Stimulated activated naive CD8-positive, alpha-beta T cell treated with anti-CD3 and anti-CD28 coated beads, Interleukin-15, Interleukin-2, amounts not matched to agents 100 ng/mL and 50 ng/mL, for 24 hours (primary cell): ENCODE results near the gene CIC.

ENCODE experiments used
- H3K27ac Mint-ChIP-seq: one replicate; pipeline ENCODE4 v1.8.0; 2021; ENCODE audit warnings: mild to moderate bottlenecking, mixed read lengths
- H3K27me3 Mint-ChIP-seq: one replicate; pipeline ENCODE4 v1.8.0; 2021; ENCODE audit warnings: mixed read lengths
- H3K36me3 Mint-ChIP-seq: one replicate; pipeline ENCODE4 v1.8.0; 2021; ENCODE audit warnings: low read depth, mixed read lengths
- H3K4me1 Mint-ChIP-seq: one replicate; pipeline ENCODE4 v1.8.0; 2021; ENCODE audit warnings: low read depth, mixed read lengths
- H3K4me3 Mint-ChIP-seq: one replicate; pipeline ENCODE4 v1.8.0; 2021; ENCODE audit warnings: mild to moderate bottlenecking, mixed read lengths
- H3K9me3 Mint-ChIP-seq: one replicate; pipeline ENCODE4 v1.8.0; 2021; ENCODE audit warnings: mixed read lengths

CIC gene

DNA sequence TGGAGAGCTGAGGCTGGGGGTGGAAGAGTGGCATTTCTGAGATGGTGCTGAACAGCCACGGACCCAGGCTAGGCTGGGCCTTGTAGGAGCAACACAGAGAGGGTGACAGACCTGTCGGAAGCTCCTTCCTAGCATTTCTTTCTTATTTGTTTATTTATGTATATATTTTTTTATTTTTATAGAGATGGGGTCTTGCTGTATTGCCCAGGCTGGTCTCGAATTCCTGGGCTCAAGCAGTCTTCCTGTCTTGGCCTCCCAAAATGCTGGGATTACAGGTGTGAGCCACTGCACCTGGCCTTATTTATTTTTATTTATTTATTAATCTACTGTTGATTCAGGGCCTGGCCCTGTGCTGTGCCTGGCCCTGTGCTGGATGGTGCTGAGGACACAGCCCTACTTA is 6.5 kb downstream of the CIC start:
- Mint-ChIP-seq H3K4me3 (no peak overlapping the region), H3K4me1 (peaks cover 57% of the 10 kb centered on the region), H3K27me3 (no peaks in the 10 kb centered on the region), H3K27ac (no peak overlapping the region), H3K9me3 (no peaks in the 10 kb centered on the region), H3K36me3 (peaks cover 23% of the 10 kb centered on the region)

DNA sequence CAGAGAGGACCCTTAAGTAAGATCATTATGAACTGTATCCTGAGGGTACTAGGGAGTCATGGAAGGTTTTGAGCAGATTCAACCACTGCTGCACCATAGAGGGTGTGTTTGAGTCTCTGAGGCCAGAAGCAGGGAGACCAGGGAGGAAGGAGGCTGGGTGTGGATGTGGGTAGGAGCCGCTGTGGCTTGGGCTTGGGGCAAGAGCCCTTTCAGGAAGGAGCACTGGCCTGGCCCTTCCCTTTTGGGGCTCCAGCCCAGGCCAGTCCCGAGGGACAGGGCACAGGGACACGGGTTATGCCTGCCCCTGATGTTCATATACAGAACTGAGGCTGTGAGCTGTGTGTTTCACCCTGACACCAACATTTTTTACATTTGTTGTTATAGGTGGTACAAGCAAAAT is 7.2 kb downstream of the CIC start:
- Mint-ChIP-seq H3K4me3 (no peak overlapping the region), H3K4me1 (peaks cover 49% of the 10 kb centered on the region), H3K9me3 (no peaks in the 10 kb centered on the region), H3K27me3 (no peaks in the 10 kb centered on the region), H3K36me3 (peaks cover 23% of the 10 kb centered on the region), H3K27ac (no peak overlapping the region)

DNA sequence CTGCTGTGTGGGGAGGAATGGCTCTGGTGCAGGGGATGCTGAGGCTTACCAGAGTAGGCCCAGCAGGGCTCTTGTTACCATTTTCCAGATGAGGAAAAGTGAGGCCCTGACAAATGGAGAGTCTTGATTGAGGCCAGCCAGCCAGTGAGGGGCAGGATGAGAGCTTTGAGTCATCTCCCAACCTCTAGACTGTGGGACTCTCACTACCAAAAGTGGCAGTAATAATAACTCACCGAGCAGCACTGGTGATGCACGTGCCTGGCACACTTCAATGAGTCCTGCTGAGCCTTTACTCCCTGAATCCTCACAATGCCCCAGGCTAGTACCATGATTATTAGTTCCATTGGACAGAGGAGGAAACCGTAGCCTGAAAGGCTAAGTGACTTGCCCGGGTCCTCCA is 7.8 kb downstream of the CIC start:
- H3K36me3 Mint-ChIP-seq = peaks cover 18% of the 10 kb centered on the region
- H3K4me3 Mint-ChIP-seq = peak overlapping the region; percentile 28
- H3K4me1 Mint-ChIP-seq = peaks cover 45% of the 10 kb centered on the region
- H3K27ac Mint-ChIP-seq = peak overlapping the region; percentile 31
- H3K27me3 Mint-ChIP-seq = no peaks in the 10 kb centered on the region
- no peaks in the 10 kb centered on the region for H3K9me3 Mint-ChIP-seq

DNA sequence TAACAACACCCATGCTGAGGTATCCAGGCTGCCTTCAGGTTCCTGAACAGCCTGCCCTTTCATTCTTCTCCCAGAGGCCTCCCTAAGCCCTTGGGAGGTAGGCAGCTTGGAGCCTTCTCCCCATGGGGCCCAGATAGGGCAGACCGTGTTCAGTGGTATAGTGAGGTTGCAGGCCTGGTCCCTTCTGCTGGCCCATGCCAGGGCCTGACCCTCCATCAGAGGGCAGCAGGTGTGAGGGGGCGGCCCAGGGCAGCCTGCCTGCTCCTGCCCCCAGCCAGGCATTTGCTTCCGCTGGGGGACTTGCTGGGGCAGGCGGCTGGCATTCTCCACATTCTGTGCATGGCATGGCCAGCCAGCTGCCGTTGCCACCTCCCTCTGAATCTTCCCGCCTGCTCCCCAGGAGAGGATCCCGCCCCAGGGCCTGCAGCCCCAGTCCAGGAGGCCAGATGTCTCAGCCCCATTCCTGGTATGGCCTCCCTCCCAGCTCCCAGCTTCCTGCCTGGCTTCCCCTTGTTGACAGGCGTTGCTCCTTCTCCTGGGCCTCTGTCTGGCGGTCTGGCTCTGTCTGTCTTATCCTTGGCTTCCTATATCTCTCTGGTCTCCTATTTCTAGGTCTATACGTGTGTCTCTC is 8.9 kb downstream of the CIC start:
- H3K27ac Mint-ChIP-seq = peak overlapping the region; percentile 21
- no peaks in the 10 kb centered on the region for H3K27me3 Mint-ChIP-seq
- peaks cover 18% of the 10 kb centered on the region for H3K36me3 Mint-ChIP-seq
- peaks cover 45% of the 10 kb centered on the region for H3K4me1 Mint-ChIP-seq
- peak overlapping the region; percentile 21 for H3K4me3 Mint-ChIP-seq
- no peaks in the 10 kb centered on the region for H3K9me3 Mint-ChIP-seq

DNA sequence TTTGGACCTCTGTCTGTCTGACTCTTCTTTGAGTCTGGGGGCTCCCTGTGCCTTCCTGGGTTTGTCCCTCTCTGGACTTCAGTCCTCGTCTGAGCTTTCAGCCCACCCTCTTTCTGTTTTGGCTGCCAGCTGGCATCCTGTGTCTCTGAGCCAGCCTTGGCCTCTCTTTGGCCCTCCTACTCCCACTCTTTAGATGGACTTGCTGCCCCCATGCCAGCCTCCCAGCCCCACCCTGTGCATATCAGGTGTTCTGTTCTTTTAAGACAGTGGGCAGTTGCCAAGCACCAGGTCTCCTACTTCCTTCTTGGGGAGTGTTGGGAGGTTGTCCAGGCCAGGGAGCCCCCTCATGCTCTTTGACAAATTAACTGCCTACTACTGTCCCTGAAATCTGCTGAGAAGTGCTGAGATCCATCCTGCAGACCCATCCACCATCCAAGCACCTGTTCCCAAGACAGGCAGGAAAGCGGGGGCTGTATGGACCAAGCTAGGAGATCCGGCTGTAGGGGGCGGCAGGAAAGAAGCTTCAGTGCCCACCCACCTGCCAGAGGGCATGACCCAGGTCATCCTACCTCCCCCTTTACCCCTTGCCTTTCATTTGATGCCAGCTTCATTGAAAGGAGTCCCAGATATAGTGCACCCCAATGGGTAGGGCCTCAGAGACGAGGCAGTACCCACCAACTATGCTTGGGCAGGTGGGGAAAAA is 9.6 kb downstream of the CIC start:
- peaks cover 45% of the 10 kb centered on the region for H3K4me1 Mint-ChIP-seq
- H3K27me3 Mint-ChIP-seq = no peaks in the 10 kb centered on the region
- no peaks in the 10 kb centered on the region for H3K9me3 Mint-ChIP-seq
- H3K27ac Mint-ChIP-seq = peak overlapping the region; percentile 99
- H3K4me3 Mint-ChIP-seq = peak overlapping the region; percentile 95
- peaks cover 15% of the 10 kb centered on the region for H3K36me3 Mint-ChIP-seq

DNA sequence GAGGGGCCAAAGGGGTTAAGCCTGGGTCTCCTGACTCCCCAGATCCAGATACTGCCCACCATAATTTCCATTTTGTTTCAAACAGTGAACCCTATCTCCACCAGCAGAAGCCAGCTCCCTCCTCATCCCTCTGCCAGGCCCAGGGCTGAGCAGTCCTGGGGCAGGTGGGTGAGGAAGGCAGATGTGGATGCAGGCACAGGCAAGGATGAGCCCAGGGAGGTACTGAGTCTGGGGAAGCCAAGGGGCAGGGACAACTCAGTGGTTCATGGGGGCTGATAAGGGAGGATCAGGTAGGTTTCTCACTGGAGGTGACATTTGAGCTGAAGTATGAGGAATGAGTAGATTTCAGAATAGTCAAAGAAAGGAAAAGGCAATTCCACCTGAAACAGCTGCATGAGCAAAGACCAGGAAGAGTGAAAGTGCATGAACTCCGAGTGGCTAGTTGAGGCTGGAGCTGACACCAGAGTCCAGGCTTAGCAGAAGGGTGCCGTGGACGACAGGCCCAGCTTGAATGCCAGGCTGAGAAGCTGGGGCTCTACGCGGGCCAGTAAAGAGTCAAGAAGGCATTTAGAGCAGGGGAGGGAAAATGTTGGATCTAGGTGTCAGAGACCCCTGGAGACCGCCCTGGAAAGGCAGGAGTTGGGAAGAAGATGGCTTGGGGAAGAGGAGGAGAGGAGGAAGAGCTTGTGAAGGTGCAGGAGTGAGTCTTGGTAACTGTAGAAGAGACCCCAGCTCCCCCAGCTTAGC is 10.3 kb downstream of the CIC start:
- Mint-ChIP-seq H3K4me3 (peak overlapping the region; percentile 95), H3K36me3 (peaks cover 13% of the 10 kb centered on the region), H3K4me1 (peaks cover 45% of the 10 kb centered on the region), H3K9me3 (no peaks in the 10 kb centered on the region), H3K27ac (peak overlapping the region; percentile 99), H3K27me3 (no peaks in the 10 kb centered on the region)

DNA sequence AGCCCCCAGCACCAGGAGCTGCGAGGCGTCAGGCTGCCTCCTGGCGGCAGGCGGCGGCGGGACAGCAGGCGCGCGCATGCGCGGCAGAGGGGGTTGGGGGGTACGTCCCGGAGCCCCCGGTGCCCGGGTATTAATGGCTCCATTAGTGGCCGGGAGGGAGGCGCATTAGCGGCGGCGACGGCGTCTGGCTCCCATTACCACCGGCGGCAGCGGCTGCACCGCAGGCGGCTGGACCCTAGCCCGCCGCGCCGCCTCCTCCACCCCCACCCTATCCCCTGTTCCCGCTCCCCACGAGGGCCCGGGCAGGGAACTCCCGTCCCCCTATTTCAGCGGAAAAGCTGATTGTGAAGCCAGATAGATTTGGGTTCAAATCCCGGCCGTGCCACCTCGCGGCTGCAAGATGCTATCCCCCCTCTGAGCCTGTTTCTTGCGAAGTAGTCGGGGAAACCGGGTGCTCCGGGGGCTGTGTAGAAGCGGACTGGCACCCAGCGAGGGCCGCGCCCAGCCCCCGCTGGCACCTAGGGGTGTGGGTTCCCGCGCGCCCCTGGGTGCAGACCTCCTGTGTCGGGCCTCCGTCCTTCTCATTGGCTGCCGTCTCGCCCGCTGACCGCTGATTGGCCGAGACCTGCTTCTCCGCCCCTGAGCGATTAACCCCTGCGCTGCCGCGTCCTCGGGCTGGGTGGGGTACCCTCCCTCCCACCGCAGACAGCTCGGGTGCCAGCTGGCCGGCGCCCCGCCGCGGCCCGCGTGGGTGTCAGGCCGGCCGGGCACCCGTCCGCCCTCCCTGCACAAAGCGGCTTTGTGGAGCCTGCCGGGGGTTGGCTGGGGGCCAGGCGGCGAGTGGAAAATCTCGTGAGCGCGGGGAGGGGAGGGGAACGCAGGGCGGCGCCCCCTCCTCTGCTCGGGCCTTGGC is 11.1 kb downstream of the CIC start:
- H3K9me3 Mint-ChIP-seq = no peaks in the 10 kb centered on the region
- H3K27me3 Mint-ChIP-seq = no peaks in the 10 kb centered on the region
- H3K4me1 Mint-ChIP-seq = peaks cover 43% of the 10 kb centered on the region
- H3K36me3 Mint-ChIP-seq = peaks cover 5% of the 10 kb centered on the region
- peak overlapping the region; percentile 99 for H3K27ac Mint-ChIP-seq
- H3K4me3 Mint-ChIP-seq = peak overlapping the region; percentile 95

DNA sequence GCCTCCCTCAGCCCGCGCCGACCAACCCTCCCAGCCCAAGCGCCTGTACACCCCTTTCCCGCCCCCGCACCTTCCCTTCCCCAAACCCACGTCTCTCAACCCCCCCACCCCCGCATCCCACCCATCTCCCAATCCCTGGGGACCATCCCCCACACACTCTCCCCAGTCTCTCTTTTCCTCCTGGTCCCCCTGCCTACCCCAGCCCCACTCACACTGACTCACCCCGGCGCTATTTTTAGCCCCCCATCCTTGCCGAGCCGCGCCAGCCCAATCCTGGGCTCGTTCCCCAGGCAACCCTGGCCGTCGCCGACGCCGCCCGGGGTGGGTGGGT is 11.7 kb downstream of the CIC start:
- H3K27ac Mint-ChIP-seq = no peak overlapping the region

DNA sequence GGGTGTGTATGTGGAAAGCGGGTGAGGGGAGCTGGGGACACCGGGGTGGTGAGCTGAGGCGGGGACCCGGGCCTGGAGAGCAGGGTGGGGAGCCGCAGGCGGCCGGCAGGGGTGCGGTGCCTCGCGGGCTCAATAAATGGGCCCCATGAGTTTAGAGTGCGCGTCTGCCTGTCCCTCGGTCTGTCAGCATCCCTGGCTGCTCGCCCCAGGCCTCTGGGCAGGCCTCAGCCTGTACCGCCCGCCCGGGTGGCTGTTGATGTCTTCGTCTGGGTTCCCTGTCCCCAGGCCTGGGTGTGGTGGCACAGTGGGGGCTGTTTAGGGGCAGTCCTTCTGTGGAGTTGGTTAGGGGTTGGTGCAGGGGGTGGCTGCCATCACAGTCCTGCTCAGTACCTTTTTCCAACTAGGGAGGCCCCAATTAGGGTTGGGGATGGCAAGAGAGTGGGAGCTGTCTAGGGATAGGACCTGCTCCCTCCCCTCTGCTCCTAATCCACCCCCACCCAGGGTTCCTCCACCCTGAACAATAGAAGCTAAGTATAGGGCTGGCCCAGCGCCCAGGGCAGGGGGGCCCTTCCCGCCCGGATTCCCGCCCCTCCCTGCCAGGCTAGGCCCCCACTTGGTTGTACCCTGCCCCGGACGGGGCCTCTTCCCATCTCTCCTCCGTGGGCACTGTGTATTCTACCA is 12.2 kb downstream of the CIC start:
- Mint-ChIP-seq H3K27me3 (no peaks in the 10 kb centered on the region), H3K36me3 (peaks cover under 1% of the 10 kb centered on the region), H3K4me3 (peak overlapping the region; percentile 63)

More for the DNA sequence above, 11.7 kb downstream of the CIC start:
- Mint-ChIP-seq H3K9me3 (no peaks in the 10 kb centered on the region), H3K27me3 (no peaks in the 10 kb centered on the region), H3K36me3 (peaks cover 5% of the 10 kb centered on the region), H3K4me3 (peak overlapping the region; percentile 60), H3K4me1 (peaks cover 46% of the 10 kb centered on the region)

DNA sequence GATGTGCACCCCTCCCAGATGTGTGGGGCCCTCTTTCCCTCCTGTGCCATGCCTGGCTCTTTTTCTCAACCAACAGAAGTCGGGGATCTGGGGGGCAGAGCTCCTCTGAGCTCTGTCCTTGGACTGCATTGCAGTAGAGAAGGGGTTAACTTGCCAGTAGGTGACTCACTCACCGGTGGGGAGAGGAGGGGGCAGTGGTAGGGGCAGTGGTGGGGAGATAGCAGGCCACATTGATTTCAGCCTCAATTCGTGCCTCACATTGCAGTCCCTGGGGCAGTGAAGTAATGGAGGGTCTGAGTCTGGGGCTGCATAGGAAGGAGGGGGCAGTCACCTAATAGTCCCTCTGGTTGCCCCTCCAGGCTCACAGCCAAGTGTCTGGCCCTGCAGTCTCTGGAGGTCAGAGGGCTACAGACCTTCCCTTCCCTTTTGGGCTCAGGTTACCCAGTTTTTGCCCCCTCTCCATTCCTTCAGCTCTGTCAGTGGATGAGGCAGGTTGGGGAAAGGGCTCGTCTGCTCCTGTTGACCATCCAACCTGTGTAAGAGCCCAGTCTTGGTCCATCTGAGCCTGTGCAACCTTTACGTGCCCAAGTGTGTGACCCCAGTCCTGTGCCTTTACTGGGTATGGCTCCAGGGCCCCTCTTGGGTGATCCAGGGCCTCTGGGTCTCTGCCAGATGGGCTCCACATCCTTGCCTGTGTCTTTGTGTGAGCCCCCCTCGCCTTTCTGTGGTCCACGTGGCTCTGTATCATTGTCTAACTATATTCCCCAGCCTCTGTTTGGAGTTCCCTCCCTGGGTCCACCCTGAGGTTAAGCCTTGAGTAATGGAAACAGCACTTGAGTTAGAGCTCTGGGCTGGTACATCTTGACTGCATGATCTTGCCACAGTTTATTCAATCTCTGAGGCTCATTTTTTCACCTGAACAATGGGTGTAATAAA is 13.0 kb downstream of the CIC start:
- Mint-ChIP-seq H3K36me3 (no peaks in the 10 kb centered on the region), H3K4me1 (peaks cover 39% of the 10 kb centered on the region), H3K27ac (no peak overlapping the region)

More for the DNA sequence above, 12.2 kb downstream of the CIC start:
- Mint-ChIP-seq H3K4me1 (peaks cover 46% of the 10 kb centered on the region), H3K27ac (peak overlapping the region; percentile 77), H3K9me3 (no peaks in the 10 kb centered on the region)

DNA sequence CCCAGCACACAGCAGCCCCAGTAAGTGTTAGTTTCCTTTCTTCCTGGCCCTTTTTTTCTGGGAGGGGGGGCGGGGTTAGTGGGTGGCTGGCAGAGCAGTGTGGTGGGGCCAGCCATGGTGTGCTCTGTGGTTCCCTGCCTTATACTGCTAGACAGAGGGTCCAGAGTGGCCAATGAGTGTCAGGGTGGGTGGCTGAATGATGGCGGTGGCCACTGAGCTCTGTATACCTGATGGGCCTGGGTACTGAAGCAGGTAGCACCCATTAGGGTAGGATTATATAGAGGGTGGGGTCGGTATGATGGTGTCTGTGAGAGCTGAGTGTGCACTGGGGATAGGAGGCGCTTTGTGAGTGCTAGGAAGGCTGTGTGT is 13.8 kb downstream of the CIC start:
- Mint-ChIP-seq H3K4me1 (peaks cover 35% of the 10 kb centered on the region), H3K27me3 (no peaks in the 10 kb centered on the region), H3K9me3 (no peaks in the 10 kb centered on the region), H3K27ac (no peak overlapping the region), H3K4me3 (peak overlapping the region; percentile 57), H3K36me3 (no peaks in the 10 kb centered on the region)

More for the DNA sequence above, 13.0 kb downstream of the CIC start:
- Mint-ChIP-seq H3K27me3 (no peaks in the 10 kb centered on the region), H3K4me3 (peak overlapping the region; percentile 63), H3K9me3 (no peaks in the 10 kb centered on the region)

DNA sequence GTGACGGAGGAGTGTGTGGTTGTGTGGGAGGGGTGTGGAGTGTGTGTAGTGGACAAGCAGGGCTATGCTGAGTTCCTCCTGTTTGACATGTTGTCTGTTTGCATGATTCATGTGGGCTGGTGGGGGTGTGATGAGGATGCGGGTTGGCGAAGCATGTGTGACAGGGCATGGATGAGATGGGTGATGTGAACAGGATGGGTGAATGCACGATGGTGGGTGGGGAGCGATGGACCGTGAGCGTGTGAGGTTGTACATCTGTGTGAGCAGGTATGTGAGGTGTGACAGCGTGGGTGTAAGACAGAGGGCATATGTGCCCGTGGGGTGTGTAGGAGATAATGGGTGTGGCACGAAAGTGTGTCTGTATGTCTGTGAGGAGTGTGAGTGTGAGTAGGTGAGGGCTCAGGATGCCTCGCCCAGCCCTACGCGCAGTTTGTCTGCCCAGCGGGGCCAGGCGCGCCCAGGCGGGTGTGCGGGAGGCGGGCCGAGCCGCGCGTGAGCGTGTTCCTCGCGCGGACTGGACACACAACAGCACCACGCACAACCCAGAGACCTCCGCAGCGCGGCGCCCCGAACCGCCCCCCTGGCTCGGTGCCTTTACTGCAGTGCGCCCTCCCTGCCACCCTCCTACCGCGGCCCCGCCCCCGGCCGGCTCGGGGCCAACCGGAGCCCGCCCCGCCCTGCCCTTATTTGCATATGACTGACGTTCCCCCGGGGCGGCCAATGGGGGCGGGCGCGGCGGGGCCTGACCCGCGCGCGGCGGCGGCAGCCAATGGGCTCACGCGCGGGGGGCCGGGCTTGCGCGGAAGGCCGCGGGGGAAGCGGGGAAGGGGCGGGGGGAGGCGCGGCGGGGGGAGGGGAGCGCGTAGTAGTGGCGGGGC is 14.4 kb downstream of the CIC start:
- Mint-ChIP-seq H3K36me3 (no peaks in the 10 kb centered on the region), H3K4me3 (no peak overlapping the region), H3K27ac (no peak overlapping the region), H3K27me3 (no peaks in the 10 kb centered on the region), H3K4me1 (peaks cover 32% of the 10 kb centered on the region), H3K9me3 (no peaks in the 10 kb centered on the region)

DNA sequence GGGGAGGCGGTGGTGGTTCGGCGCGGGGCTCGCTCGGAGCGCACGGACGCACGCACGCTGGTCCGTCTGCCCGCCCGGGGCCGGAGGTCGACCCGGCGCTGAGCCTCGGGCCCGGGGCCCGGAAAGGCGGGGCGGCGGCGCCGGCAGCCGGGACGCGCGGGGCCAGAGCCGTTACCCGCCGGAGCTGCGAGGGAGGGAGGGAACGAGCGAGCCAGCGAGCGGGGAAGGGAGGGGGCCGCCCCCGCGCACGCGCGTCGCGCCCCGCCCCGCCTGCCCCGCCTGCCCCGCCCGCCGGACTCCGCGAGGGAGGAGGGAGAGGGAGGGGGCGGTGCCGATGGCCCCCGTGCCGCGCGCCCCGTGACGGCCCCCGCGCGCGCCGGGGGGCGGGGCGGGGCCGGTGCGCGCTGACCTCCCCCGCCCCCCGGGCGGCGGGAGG is 15.0 kb downstream of the CIC start:
- Mint-ChIP-seq H3K9me3 (no peaks in the 10 kb centered on the region), H3K4me3 (no peak overlapping the region), H3K36me3 (no peaks in the 10 kb centered on the region), H3K4me1 (peaks cover 25% of the 10 kb centered on the region), H3K27me3 (no peaks in the 10 kb centered on the region), H3K27ac (no peak overlapping the region)
